ENCODE measurements around the gene CSH1.
"Not testable (repeated sequence)": the region's sequence is repeated elsewhere in the genome, so short reads cannot be mapped to it uniquely, and the experiment has no call there.

The CSH1 gene

GRCh38 chr17:63928966-63929695 is 32.8 kb upstream of the CSH1 start:
- in situ Hi-C loops (cut with HindIII; ENCODE audit: low sequenced_read_pairs): loop anchor here (5.0 kb wide), 3 partner anchors 63 to 148 kb away; no protein-coding TSS in a partner anchor

GRCh38 chr17:63928172-63928666 is 31.8 kb upstream of the CSH1 start:
- in situ Hi-C loops (cut with HindIII; ENCODE audit: low sequenced_read_pairs): loop anchor here (5.0 kb wide), 3 partner anchors 64 to 149 kb away; no protein-coding TSS in a partner anchor

DNA sequence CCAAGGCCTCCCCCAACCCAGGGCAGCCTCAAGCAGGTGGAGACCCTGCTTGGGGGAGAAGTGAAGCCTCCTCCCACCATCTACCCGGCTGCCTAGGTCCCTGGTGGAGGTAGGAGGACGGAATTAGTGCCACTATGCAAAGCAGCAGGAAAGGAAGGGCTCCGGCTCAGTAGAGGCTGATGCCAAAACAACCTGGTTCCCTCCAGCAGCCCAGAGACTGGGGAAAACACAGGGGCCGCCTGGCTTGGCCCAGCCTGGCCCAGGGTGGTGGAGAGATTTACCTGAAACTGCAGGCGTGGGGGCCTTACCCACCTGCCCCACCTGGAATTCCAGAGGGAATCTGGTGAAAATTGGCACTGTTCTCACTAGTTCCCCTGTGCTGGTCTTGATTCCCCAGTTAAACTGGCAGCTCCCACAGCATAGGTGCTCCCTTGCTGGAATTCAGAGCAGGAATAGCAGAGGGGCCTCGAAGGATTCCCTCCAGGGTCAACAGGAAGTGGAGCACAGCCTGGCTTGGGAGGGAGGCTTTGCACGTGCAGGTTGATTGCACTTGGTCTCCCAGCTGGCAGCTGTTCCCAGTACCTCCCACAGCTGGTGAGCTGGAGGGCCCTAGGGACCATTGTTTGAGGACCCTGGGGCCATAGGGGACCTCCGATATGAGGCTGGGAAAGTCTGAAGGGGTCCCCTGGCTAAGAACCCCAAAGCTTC is 31.2 kb upstream of the CSH1 start:
- in situ Hi-C loops (cut with HindIII; ENCODE audit: low sequenced_read_pairs): loop anchor here (5.0 kb wide), 3 partner anchors 65 to 150 kb away; no protein-coding TSS in a partner anchor

DNA sequence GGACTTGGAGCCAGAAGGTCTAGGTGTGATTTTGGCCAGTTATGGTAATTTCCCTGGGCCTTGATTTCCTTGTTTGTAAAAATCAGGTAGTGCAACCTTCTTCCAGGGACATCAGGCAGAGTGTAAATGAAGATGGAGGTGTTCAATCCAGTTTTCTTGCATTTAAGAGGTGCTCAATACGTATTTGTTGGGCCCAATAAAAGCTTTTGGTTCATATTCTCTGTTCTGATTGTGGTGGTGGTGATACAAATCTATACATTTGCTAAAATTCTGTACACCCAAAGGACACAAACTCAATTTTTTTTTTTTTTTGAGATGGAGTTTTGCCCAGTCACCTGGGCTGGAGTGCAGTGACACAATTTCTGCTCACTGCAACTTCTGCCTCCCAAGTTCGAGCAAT is 29.8 kb upstream of the CSH1 start:
- in situ Hi-C loops (cut with HindIII; ENCODE audit: low sequenced_read_pairs): loop anchor here (5.0 kb wide), 3 partner anchors 66 to 151 kb away; no protein-coding TSS in a partner anchor

- in situ Hi-C loops (cut with HindIII; ENCODE audit: low sequenced_read_pairs): loop anchor here (5.0 kb wide), 3 partner anchors 67 to 152 kb away; no protein-coding TSS in a partner anchor
Measured at GRCh38 chr17:63925615-63926014, 29.2 kb upstream of the CSH1 start.

DNA sequence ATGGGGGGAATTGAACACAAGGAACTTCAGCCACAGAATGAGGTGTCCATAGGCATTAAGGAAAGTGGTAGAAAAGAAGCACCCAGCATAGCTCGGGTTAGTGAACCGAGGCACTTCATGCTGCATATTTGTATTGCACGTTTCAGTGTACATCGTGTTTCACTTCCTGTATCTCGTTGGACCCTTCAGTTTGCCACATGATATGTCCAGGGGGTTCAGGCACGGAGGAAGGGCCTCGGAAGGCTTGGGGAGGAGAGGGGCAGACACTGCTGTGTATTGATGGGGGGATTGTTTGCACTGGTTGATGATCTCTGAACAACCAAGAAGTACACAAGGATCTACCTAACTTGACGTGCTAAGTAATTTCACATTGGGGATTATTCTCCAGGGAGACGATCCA is 26.0 kb upstream of the CSH1 start:
- in situ Hi-C loops (cut with HindIII; ENCODE audit: low sequenced_read_pairs): not testable (repeated sequence)

GRCh38 chr17:63920779-63921178 is 24.4 kb upstream of the CSH1 start:
- in situ Hi-C loops (cut with HindIII; ENCODE audit: low sequenced_read_pairs): not testable (repeated sequence)

GRCh38 chr17:63920050-63920449 is 23.7 kb upstream of the CSH1 start:
- in situ Hi-C loops (cut with HindIII; ENCODE audit: low sequenced_read_pairs): not testable (repeated sequence)

- in situ Hi-C loops (cut with HindIII; ENCODE audit: low sequenced_read_pairs): no loop called here
Measured at GRCh38 chr17:63919311-63919723, 22.9 kb upstream of the CSH1 start.

- in situ Hi-C loops (cut with HindIII; ENCODE audit: low sequenced_read_pairs): not testable (repeated sequence)
Measured at GRCh38 chr17:63918789-63919305, 22.5 kb upstream of the CSH1 start, which contains the start of gene GH1. Gene GH1, minus strand, starts transcription at chr17:63918839. Its CDS starts 63 bp downstream, at chr17:63918776.

GRCh38 chr17:63918305-63918704 is 21.9 kb upstream of the CSH1 start:
- in situ Hi-C loops (cut with HindIII; ENCODE audit: low sequenced_read_pairs): no loop called here

- in situ Hi-C loops (cut with HindIII; ENCODE audit: low sequenced_read_pairs): no loop called here
Measured at GRCh38 chr17:63917646-63918045, 21.3 kb upstream of the CSH1 start.

DNA sequence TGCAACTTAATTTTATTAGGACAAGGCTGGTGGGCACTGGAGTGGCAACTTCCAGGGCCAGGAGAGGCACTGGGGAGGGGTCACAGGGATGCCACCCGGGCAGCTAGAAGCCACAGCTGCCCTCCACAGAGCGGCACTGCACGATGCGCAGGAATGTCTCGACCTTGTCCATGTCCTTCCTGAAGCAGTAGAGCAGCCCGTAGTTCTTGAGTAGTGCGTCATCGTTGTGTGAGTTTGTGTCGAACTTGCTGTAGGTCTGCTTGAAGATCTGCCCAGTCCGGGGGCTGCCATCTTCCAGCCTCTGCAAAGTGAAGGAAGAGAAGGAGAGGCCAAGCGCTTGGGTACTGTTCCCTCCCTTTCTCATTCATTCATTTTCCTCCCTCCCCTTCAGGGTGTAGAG is 20.8 kb upstream of the CSH1 start:
- in situ Hi-C loops (cut with HindIII; ENCODE audit: low sequenced_read_pairs): not testable (repeated sequence)

- in situ Hi-C loops (cut with HindIII; ENCODE audit: low sequenced_read_pairs): no loop called here
Measured at GRCh38 chr17:63916566-63917185, 20.3 kb upstream of the CSH1 start.

- in situ Hi-C loops (cut with HindIII; ENCODE audit: low sequenced_read_pairs): not testable (repeated sequence)
Measured at GRCh38 chr17:63915753-63916152, 19.4 kb upstream of the CSH1 start.

DNA sequence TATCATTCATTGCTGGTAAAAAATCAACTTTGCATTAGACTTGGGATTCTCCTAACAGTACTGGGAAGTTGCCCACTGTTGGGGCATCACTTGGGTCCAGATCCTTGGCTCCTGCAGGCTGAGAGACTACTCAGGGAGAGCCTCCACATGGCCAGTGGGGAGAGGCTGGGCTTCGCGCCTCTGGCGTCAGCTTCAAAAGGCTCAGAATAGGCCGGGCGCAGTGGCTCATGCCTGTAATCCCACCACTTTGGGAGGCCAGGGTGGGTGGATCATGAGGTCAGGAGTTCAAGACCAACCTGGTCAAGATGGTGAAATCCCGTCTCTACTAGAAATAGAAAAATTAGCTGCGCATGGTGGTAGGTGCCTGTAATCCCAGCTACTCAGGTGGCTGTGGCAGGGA is 18.1 kb upstream of the CSH1 start:
- in situ Hi-C loops (cut with HindIII; ENCODE audit: low sequenced_read_pairs): no loop called here

DNA sequence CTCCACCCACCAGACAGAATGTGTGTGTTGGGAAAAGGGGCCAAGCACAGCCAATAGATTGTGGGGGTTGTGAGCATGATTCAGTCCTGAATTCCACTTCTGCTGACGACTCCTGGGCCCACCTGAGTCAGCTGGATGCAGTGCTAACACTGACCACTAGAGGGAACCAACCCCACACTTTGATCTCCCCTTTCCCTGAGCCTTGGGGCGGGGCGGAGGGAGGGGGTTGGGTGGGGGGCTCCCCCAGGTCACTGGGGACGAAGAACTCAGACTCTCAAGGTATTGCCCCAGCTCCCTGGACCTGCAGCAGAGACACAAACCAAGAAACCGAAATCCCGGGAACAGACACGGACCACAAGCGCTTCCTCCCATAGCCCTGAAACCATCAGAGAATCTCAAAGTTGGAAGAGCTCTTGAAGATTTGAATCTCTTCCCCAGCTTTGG is 15.3 kb upstream of the CSH1 start:
- in situ Hi-C loops (cut with HindIII; ENCODE audit: low sequenced_read_pairs): no loop called here

DNA sequence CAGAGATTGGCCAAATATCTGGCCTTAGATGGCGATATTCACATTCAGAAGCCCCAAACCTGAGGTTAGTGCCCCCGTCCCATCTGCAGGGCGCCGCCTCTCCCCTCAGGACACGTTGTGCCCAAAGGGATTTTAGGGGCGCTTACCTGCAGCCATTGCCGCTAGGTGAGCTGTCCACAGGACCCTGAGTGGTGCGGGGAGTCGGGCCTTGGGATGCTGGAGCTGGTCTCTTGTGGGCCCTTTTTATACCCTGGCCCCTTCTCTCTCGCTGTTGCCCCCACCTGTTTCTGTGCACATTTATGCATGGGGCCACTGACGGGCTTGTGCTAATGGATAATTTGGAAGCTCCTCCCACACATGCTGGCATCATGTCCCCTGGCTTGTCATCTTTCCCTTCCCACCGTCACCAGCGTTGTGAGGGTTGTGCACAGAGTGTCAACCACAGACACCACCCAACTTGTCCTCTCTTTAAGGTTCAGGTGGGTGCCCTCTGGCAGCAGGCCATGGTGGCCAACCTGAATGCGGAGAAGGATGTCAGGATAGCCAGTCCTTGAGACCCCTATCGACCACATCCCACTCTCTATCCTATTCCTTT is 14.8 kb upstream of the CSH1 start, which contains the start of gene CSHL1:
TSS of gene CSHL1 (minus strand) at position 218 of the 595 bp plus-strand sequence. CDS start at position 156, 62 bp downstream.
- in situ Hi-C loops (cut with HindIII; ENCODE audit: low sequenced_read_pairs): no loop called here

GRCh38 chr17:63910096-63910495 is 13.7 kb upstream of the CSH1 start:
- in situ Hi-C loops (cut with HindIII; ENCODE audit: low sequenced_read_pairs): no loop called here

GRCh38 chr17:63909586-63909985 is 13.2 kb upstream of the CSH1 start:
- in situ Hi-C loops (cut with HindIII; ENCODE audit: low sequenced_read_pairs): not testable (repeated sequence)

Data from endothelial cell of hepatic sinusoid (primary cell).